ENCODE measurements around the gene PTPRN2.

PTPRN2 gene

DNA sequence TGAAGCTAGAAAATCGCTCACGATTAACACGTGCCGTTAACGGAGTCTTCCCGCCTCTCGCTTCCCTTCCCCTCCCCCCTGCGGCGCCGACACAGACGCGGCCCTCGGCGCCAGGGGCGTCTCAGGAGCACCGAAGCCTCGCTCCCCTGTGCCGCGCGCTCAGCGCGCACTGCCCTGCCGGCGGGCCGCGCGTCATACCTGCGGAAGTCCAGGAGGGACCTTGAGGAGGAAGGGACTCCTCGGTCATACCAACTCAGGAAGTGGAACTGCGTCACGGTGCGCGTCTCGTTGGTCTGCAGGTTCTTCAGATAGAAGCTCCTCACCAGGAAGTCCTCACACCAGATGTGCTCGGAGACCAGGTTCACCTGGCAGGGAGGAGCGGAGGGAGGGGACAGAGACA is 1011.2 kb downstream of the PTPRN2 start:
- peak; percentile 61 for DNase-seq (ENCODE audit: low spot score)
- in situ Hi-C loops (cut with MboI; ENCODE audit: low sequenced_read_pairs, unreplicated experiment) = no loop called here
- TF ChIP-seq, protein P1, sequence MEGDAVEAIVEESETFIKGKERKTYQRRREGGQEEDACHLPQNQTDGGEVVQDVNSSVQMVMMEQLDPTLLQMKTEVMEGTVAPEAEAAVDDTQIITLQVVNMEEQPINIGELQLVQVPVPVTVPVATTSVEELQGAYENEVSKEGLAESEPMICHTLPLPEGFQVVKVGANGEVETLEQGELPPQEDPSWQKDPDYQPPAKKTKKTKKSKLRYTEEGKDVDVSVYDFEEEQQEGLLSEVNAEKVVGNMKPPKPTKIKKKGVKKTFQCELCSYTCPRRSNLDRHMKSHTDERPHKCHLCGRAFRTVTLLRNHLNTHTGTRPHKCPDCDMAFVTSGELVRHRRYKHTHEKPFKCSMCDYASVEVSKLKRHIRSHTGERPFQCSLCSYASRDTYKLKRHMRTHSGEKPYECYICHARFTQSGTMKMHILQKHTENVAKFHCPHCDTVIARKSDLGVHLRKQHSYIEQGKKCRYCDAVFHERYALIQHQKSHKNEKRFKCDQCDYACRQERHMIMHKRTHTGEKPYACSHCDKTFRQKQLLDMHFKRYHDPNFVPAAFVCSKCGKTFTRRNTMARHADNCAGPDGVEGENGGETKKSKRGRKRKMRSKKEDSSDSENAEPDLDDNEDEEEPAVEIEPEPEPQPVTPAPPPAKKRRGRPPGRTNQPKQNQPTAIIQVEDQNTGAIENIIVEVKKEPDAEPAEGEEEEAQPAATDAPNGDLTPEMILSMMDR (IDR thresholded peaks at IDR 0.05; ENCODE audit: borderline replicate concordance, control extremely low read depth, extremely low read depth, insufficient read depth, missing control alignments) = no peak

DNA sequence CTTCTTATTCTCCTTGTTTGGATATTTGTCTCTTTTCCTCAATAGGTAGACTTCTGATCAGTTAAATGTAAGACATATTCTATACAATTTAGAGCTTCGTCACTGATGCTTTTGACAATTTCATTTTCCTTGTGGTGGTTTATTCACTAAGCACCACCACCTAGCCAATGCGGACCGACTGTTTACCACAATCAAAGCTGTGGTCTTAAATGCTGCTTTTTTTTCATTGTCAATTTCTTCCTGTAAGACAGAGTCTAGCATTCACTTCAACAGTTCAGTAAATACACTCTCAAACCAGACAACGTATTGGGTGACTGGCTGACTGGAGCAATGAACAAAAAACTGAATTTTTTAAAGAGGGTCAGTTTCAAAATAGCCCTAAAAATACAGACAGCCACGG is 1011.8 kb downstream of the PTPRN2 start:
- no peak for DNase-seq (ENCODE audit: low spot score)
- in situ Hi-C loops (cut with MboI; ENCODE audit: low sequenced_read_pairs, unreplicated experiment) = no loop called here

DNA sequence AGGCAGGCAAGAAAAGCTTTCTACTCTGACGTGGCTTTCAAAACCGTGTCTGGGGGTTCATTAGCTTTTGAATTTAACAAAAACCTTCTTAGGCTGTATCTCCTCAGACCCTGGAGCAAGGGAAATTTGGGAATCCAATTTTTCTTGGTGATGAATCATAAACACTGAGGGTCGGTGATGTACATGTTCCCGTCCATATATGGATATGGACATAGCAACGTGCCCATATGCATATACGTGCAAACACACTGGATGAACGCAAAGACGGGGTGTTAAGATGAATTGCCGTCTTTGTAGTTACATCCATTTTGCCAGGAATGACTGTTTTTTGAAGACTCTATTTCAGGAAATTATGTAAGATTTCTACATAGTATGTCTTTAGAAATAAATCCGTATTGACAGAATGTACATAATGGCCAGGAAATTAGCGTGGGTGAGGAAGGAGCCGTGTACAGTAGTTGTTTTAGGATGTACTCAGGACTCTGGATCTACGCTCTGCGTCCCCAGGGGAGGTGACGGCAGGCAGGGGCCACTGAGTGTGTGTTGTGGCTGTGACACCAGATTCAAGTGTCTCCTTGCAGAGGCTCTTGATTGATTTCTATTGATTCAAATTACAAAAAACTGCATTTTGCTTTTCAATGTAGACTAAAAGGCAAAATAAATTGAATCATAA is 1012.6 kb downstream of the PTPRN2 start:
- in situ Hi-C loops (cut with MboI; ENCODE audit: low sequenced_read_pairs, unreplicated experiment) = no loop called here
- TF ChIP-seq, protein P1 (IDR thresholded peaks at IDR 0.05; ENCODE audit: borderline replicate concordance, control extremely low read depth, extremely low read depth, insufficient read depth, missing control alignments) = no peak
- no peak for DNase-seq (ENCODE audit: low spot score)

More for the DNA sequence above, 1011.8 kb downstream of the PTPRN2 start:
- TF ChIP-seq, protein P1 (IDR thresholded peaks at IDR 0.05; ENCODE audit: borderline replicate concordance, control extremely low read depth, extremely low read depth, insufficient read depth, missing control alignments) = no peak

DNA sequence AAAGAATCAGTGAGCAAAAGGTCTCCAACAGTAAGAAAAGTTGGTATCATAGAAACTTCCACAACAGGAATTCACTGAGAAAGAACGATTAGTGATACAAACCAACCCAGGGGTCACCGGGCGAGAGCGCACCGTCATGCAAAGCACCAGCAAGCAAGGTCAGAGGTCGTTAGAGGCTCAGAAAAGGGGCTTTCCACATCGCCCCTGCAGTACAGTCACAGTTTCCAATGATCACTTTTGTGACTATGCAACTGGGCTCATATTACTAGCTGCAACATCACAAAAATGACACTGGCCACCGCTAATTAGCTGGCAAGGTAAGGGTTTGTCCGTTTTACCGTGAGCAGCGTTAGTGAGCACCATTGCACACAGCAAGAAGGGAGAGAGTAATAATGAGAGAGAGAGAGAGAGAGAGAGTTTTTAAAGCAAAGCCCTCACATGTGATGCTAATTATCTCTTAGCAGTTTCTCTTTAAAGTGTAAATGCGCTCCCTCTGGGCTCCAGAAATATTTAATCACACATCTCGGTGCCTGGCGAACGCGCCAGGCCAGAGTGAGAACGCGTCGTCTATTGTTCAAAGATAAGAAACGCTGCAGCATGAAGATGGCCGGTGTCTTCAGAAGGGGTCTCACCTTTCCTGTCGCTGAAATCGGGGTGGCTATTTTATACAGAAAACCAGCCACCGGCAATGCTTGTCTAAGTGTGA is 1013.4 kb downstream of the PTPRN2 start:
- no peak for DNase-seq (ENCODE audit: low spot score)
- in situ Hi-C loops (cut with MboI; ENCODE audit: low sequenced_read_pairs, unreplicated experiment) = no loop called here
- TF ChIP-seq, protein P1 (IDR thresholded peaks at IDR 0.05; ENCODE audit: borderline replicate concordance, control extremely low read depth, extremely low read depth, insufficient read depth, missing control alignments) = no peak

DNA sequence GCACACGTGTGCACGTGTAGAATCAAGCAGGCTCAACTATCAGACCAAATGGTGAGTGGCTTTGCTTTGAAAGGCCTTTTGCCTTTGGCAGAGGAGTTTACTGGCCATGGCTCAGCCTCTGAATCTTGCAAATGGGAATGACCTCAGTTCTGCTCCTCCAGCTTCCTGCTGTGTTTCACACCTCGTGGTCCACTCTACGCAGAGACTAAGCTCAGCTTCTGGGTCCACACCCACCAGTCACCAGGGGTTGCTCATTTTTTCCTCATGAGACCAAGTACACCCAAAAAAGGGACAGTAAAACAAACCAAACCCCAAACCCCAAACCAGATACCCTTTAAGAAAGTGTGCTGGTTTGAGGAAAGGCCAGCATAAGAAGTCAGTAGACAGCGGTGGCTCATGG is 1014.4 kb downstream of the PTPRN2 start:
- TF ChIP-seq, protein P1 (IDR thresholded peaks at IDR 0.05; ENCODE audit: borderline replicate concordance, control extremely low read depth, extremely low read depth, insufficient read depth, missing control alignments) = no peak
- in situ Hi-C loops (cut with MboI; ENCODE audit: low sequenced_read_pairs, unreplicated experiment) = no loop called here
- DNase-seq (ENCODE audit: low spot score) = no peak

DNA sequence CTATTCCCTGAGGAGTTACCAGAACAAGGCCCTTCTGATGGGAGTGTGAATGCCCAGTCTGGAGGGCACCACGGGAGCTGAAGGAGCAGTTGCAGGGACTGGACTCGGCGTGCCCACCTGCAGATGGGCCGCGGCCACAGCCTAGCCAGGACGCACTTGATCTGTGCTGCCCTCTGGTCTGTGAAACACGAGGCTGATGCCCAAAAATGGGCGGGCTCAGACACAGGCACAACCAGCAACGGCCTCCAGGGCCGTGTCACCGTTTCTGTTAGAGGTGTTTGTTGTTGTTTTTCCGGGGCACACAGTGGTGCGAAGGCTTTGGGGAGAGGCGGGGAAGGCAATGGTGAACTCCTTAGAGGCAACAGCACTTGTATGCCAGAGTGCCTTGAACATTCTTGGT is 1015.0 kb downstream of the PTPRN2 start:
- TF ChIP-seq, protein P1 (IDR thresholded peaks at IDR 0.05; ENCODE audit: borderline replicate concordance, control extremely low read depth, extremely low read depth, insufficient read depth, missing control alignments) = no peak
- no peak for DNase-seq (ENCODE audit: low spot score)
- in situ Hi-C loops (cut with MboI; ENCODE audit: low sequenced_read_pairs, unreplicated experiment) = no loop called here
